ENCODE results near the gene NRL. TPM values are rescaled to one million over a fixed set of nuclear protein-coding genes. Genes with fewer than 3 reads are reported as not detected.
"Not testable (repeated sequence)": the region's sequence is repeated elsewhere in the genome, so short reads cannot be mapped to it uniquely, and the experiment has no call there.

Gene NRL
- total and polyA plus RNA-seq, 2 donors, result 0.85 to 2.9 TPM

- H3K4me3 ChIP-seq (ENCODE audit: low read depth, low read length); H3K4me1 ChIP-seq (ENCODE audit: insufficient read depth); H3K36me3 ChIP-seq (ENCODE audit: insufficient read depth); DNase-seq (ENCODE audit: extremely low spot score): not testable (repeated sequence)
- 54% methylated on average over 3 of the region's 4 CpGs for WGBS
- peak overlapping the region; percentile 26 for H3K27ac ChIP-seq (ENCODE audit: low read depth)
These were observed 79.0 kb downstream of the NRL start for GRCh38 chr14:24035769-24036168.

GRCh38 chr14:24032727-24033418 is 81.9 kb downstream of the NRL start:
- H3K36me3 ChIP-seq (ENCODE audit: insufficient read depth), result no peaks in the 10 kb centered on the region
- 68% methylated on average over 2 of the region's 2 CpGs for WGBS
- no peak overlapping the region for H3K27ac ChIP-seq (ENCODE audit: low read depth)
- DNase-seq (ENCODE audit: extremely low spot score), result no peak
- H3K4me3 ChIP-seq (ENCODE audit: low read depth, low read length), result no peak overlapping the region
- H3K4me1 ChIP-seq (ENCODE audit: insufficient read depth), result no peaks in the 10 kb centered on the region

- 90% methylated on average over 2 of the region's 2 CpGs for WGBS
- not testable (repeated sequence) for H3K4me1 ChIP-seq (ENCODE audit: insufficient read depth); H3K36me3 ChIP-seq (ENCODE audit: insufficient read depth); H3K27ac ChIP-seq (ENCODE audit: low read depth); H3K4me3 ChIP-seq (ENCODE audit: low read depth, low read length); DNase-seq (ENCODE audit: extremely low spot score)
These were observed 83.4 kb downstream of the NRL start for GRCh38 chr14:24031331-24031730.

- 92% methylated on average over 2 of the region's 3 CpGs for WGBS
- not testable (repeated sequence) for H3K27ac ChIP-seq (ENCODE audit: low read depth); H3K4me3 ChIP-seq (ENCODE audit: low read depth, low read length); H3K4me1 ChIP-seq (ENCODE audit: insufficient read depth); DNase-seq (ENCODE audit: extremely low spot score); H3K36me3 ChIP-seq (ENCODE audit: insufficient read depth)
These were observed 85.1 kb downstream of the NRL start for GRCh38 chr14:24029687-24030086.

Small RNA genes within 50 kb of the gene (small RNA-seq; reads per million reads assigned to genes)
- gene RNA5SP383, result 0.09 reads per million

Other genes with a start within 250 kb of the NRL start
- 25.9 TPM for gene DHRS4, start 161.2 kb downstream of the NRL start, total RNA-seq
- 53.1 TPM for gene DHRS4, start 161.2 kb downstream of the NRL start, polyA plus RNA-seq
- 9.7 TPM for gene DHRS4L2, start 126.0 kb downstream of the NRL start, total RNA-seq
- 30.7 TPM for gene DHRS4L2, start 126.0 kb downstream of the NRL start, polyA plus RNA-seq
- gene CARMIL3, start 62.9 kb downstream of the NRL start, total RNA-seq, result 1.5 TPM
- 0.33 TPM for gene CARMIL3, start 62.9 kb downstream of the NRL start, polyA plus RNA-seq
- 0.58 TPM for gene CPNE6, start 43.4 kb downstream of the NRL start, total RNA-seq
- 1.9 TPM for gene CPNE6, start 43.4 kb downstream of the NRL start, polyA plus RNA-seq
- gene PCK2, start 20.6 kb downstream of the NRL start, total RNA-seq, result 5.3 TPM
- gene PCK2, start 20.6 kb downstream of the NRL start, polyA plus RNA-seq, result 23.7 TPM
- 34.0 TPM for gene DCAF11, start 172 bp downstream of the NRL start, total RNA-seq
- gene DCAF11, start 172 bp downstream of the NRL start, polyA plus RNA-seq, result 52.5 TPM
- gene FITM1, start 15.7 kb upstream of the NRL start, total RNA-seq, result 4.2 TPM
- gene FITM1, start 15.7 kb upstream of the NRL start, polyA plus RNA-seq, result 0.81 TPM
- gene PSME1, start 21.2 kb upstream of the NRL start, total RNA-seq, result 78.0 TPM
- gene PSME1, start 21.2 kb upstream of the NRL start, polyA plus RNA-seq, result 214 TPM
- gene EMC9, start 26.6 kb upstream of the NRL start, total RNA-seq, result 5.0 TPM
- 24.4 TPM for gene EMC9, start 26.6 kb upstream of the NRL start, polyA plus RNA-seq
- 67.9 TPM for gene PSME2, start 31.7 kb upstream of the NRL start, total RNA-seq
- gene PSME2, start 31.7 kb upstream of the NRL start, polyA plus RNA-seq, result 97.7 TPM
- gene RNF31, start 32.5 kb upstream of the NRL start, total RNA-seq, result 30.8 TPM
- 45.8 TPM for gene RNF31, start 32.5 kb upstream of the NRL start, polyA plus RNA-seq
- gene IRF9, start 46.3 kb upstream of the NRL start, total RNA-seq, result 56.8 TPM
- 106 TPM for gene IRF9, start 46.3 kb upstream of the NRL start, polyA plus RNA-seq
- gene REC8, start 57.1 kb upstream of the NRL start, total RNA-seq, result 5.8 TPM
- 8.5 TPM for gene REC8, start 57.1 kb upstream of the NRL start, polyA plus RNA-seq
- gene IPO4, start 73.9 kb upstream of the NRL start, total RNA-seq, result 9.8 TPM
- 24.3 TPM for gene IPO4, start 73.9 kb upstream of the NRL start, polyA plus RNA-seq
- 30.4 TPM for gene TM9SF1, start 80.5 kb upstream of the NRL start, total RNA-seq
- gene TM9SF1, start 80.5 kb upstream of the NRL start, polyA plus RNA-seq, result 48.1 TPM
- 0.26 TPM for gene TSSK4, start 90.7 kb upstream of the NRL start, total RNA-seq
- 0.11 TPM for gene TSSK4, start 90.7 kb upstream of the NRL start, polyA plus RNA-seq
- gene CHMP4A, start 98.5 kb upstream of the NRL start, total RNA-seq, result 22.5 TPM
- gene CHMP4A, start 98.5 kb upstream of the NRL start, polyA plus RNA-seq, result 111 TPM
- gene MDP1, start 101.1 kb upstream of the NRL start, total RNA-seq, result 15.1 TPM
- gene MDP1, start 101.1 kb upstream of the NRL start, polyA plus RNA-seq, result 29.1 TPM
- gene NEDD8, start 117.4 kb upstream of the NRL start, total RNA-seq, result 73.8 TPM
- 220 TPM for gene NEDD8, start 117.4 kb upstream of the NRL start, polyA plus RNA-seq
- 44.9 TPM for gene GMPR2, start 118.0 kb upstream of the NRL start, total RNA-seq
- gene GMPR2, start 118.0 kb upstream of the NRL start, polyA plus RNA-seq, result 63.1 TPM
- gene TINF2, start 127.7 kb upstream of the NRL start, total RNA-seq, result 35.1 TPM
- gene TINF2, start 127.7 kb upstream of the NRL start, polyA plus RNA-seq, result 68.7 TPM
- 1.2 TPM for gene TGM1, start 148.2 kb upstream of the NRL start, total RNA-seq
- 0.65 TPM for gene TGM1, start 148.2 kb upstream of the NRL start, polyA plus RNA-seq
- gene RABGGTA, start 156.6 kb upstream of the NRL start, total RNA-seq, result 9.5 TPM
- 23.4 TPM for gene RABGGTA, start 156.6 kb upstream of the NRL start, polyA plus RNA-seq
- 10.4 TPM for gene DHRS1, start 184.8 kb upstream of the NRL start, total RNA-seq
- gene DHRS1, start 184.8 kb upstream of the NRL start, polyA plus RNA-seq, result 33.4 TPM
- gene NOP9, start 184.9 kb upstream of the NRL start, total RNA-seq, result 12.8 TPM
- 18.0 TPM for gene NOP9, start 184.9 kb upstream of the NRL start, polyA plus RNA-seq
- 7.3 TPM for gene CIDEB, start 193.0 kb upstream of the NRL start, total RNA-seq
- gene CIDEB, start 193.0 kb upstream of the NRL start, polyA plus RNA-seq, result 12.8 TPM
- 4.0 TPM for gene LTB4R2, start 195.2 kb upstream of the NRL start, total RNA-seq
- 2.8 TPM for gene LTB4R2, start 195.2 kb upstream of the NRL start, polyA plus RNA-seq
- 2.3 TPM for gene LTB4R, start 196.6 kb upstream of the NRL start, total RNA-seq
- 6.0 TPM for gene LTB4R, start 196.6 kb upstream of the NRL start, polyA plus RNA-seq
- 12.6 TPM for gene ADCY4, start 220.1 kb upstream of the NRL start, total RNA-seq
- 28.7 TPM for gene ADCY4, start 220.1 kb upstream of the NRL start, polyA plus RNA-seq
- 4.4 TPM for gene RIPK3, start 225.0 kb upstream of the NRL start, total RNA-seq
- 7.8 TPM for gene RIPK3, start 225.0 kb upstream of the NRL start, polyA plus RNA-seq

All from urinary bladder (tissue), 4 donors.